IPS-20b (cell line): ENCODE results near the gene TMEM245.

Source experiments
- H3K27ac ChIP-seq: one replicate; pipeline ENCODE4 v1.5.1; 2013; ENCODE audit warnings: low read length
- H3K27me3 ChIP-seq: 2 replicates; pipeline ENCODE4 v1.6.1; 2013; ENCODE audit warnings: mild to moderate bottlenecking, low read length, inconsistent platforms; ENCODE audit not compliant: insufficient read depth
- H3K36me3 ChIP-seq: 2 replicates; pipeline ENCODE4 v1.6.1; 2013; ENCODE audit warnings: low read depth, mild to moderate bottlenecking, inconsistent platforms, low read length, moderate library complexity; ENCODE audit not compliant: insufficient read depth
- H3K4me1 ChIP-seq: 2 replicates; pipeline ENCODE4 v1.6.1; 2013; ENCODE audit warnings: mild to moderate bottlenecking, control low read depth, inconsistent platforms, low read length, moderate library complexity; ENCODE audit not compliant: insufficient read depth
- H3K4me3 ChIP-seq: 2 replicates; pipeline ENCODE4 v1.5.1; 2013; ENCODE audit warnings: mild to moderate bottlenecking, low read length, inconsistent platforms
- H3K9ac ChIP-seq: 2 replicates; pipeline ENCODE4 v1.6.1; 2013; ENCODE audit warnings: low read depth, mild to moderate bottlenecking, inconsistent platforms, low read length, moderate library complexity
- H3K9me3 ChIP-seq: 2 replicates; pipeline ENCODE4 v1.6.1; 2013; ENCODE audit warnings: mild to moderate bottlenecking, low read depth, low read length, inconsistent platforms; ENCODE audit not compliant: insufficient read depth

TMEM245 gene

DNA sequence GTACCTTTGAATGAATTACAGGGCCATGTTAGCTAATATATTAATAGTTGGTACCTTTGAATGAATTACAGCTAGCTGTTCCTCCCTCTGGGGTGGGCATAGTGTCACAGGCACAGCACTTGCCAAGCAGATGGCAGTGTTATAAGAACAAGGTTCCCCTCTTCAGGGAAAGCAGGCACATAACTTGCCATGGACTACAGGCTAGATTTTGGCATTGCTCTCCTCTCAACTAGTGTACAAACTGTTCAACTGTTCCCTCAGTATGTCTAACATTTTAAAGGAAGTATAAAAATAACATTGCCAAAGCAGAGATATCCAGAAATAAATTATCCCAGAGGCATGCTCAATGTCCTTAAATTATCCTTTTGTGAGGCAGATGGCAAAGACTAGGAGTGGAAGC, 151.8 kb downstream of the TMEM245 start:
- Histone ChIP-seq H3K9me3 (no peaks in the 10 kb centered on the region), H3K27me3 (no peaks in the 10 kb centered on the region), H3K4me3 (no peak overlapping the region), H3K4me1 (no peaks in the 10 kb centered on the region), H3K9ac (no peak overlapping the region), H3K27ac (no peak overlapping the region), H3K36me3 (peaks cover 52% of the 10 kb centered on the region)
